OCI-LY1 (cell line): ENCODE measurements around the gene ZNF778.

Source experiments
- CTCF ChIP-seq: fragments of 200-600 bp; sonication (generic), shearing (Covaris generic); IDR thresholded peaks from 2 replicates; pipeline ENCODE4 v1.5.1; 2017; ENCODE audit warnings: mild to moderate bottlenecking, antibody characterized with exemption, low read length, moderate library complexity, mixed read lengths
- EZH2 ChIP-seq: fragments of 200-600 bp; sonication (generic), shearing (Covaris generic); IDR thresholded peaks from 2 replicates; pipeline ENCODE4 v1.8.0; 2017; ENCODE audit warnings: borderline replicate concordance, mixed run types, mild to moderate bottlenecking, antibody characterized with exemption, low read length, moderate library complexity, mixed read lengths

- TF ChIP-seq CTCF (no peak), EZH2 (no peak)
Measured at GRCh38 chr16:89275837-89276720, 58.6 kb downstream of the ZNF778 start.
